SK-MEL-5 (cell line): ENCODE data around the gene NAA80. TPM values are rescaled to one million over a fixed set of nuclear protein-coding genes. Genes with fewer than 3 reads are reported as not detected.
"Not testable (repeated sequence)": the region's sequence is repeated elsewhere in the genome, so short reads cannot be mapped to it uniquely, and the experiment has no call there.

Experiments
- DNase-seq: peaks from one replicate; pipeline ENCODE4 v3.0.0-alpha.2; 2016; ENCODE audit warnings: low read depth, low spot score
- in situ Hi-C: cut with HindIII; loops from 2 replicates; pipeline ENCODE4 v1.10.0; 2016; ENCODE audit warnings: low sequenced_read_pairs, high pct_unique_total_duplicates, low pct_unique_long_range_greater_than_20kb
- total RNA-seq: library from RNA; depleted of rRNA; stranded (reverse); fragments of >200 nt; shearing (Covaris generic); gene quantifications from 2 replicates; pipeline ENCODE4 v1.2.3, GENCODE V29; 2014

Gene NAA80
- total RNA-seq, 1 experiment from 2014 or later, result 4.6 TPM

- in situ Hi-C loops, result no loop called here
These were observed 30.9 kb downstream of the NAA80 start for GRCh38 chr3:50268276-50268675.

GRCh38 chr3:50267280-50267913 lies 31.8 kb downstream of the NAA80 start:
- in situ Hi-C loops, result no loop called here
- DNase-seq, result no peak

More at GRCh38 chr3:50268276-50268675, 30.9 kb downstream of the NAA80 start:
- DNase-seq, result no peak

DNA sequence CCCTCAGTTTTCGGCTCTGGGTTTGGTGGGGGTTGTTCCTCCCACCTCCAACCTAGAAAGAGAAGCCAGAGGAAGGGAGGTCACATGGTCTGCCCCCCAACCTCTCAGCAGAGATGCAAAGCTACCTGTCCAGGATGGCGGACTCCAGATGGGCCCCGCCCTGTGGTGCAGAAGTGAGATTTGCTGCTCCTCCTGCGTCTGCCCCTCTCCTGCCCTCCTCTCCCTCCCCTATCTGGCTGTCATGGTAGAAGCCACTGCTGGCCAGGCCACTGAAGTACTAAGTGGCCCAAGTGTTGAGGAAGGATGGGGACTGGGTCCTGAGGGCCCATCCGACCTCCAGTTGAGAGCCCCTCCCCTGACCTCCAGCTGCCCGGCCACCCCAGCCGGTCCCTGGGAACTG lies 32.4 kb downstream of the NAA80 start:
- in situ Hi-C loops, result no loop called here
- DNase-seq, result no peak

GRCh38 chr3:50266017-50266416 lies 33.2 kb downstream of the NAA80 start:
- no peak for DNase-seq
- in situ Hi-C loops, result no loop called here

- in situ Hi-C loops, result no loop called here
These were observed 33.6 kb downstream of the NAA80 start for GRCh38 chr3:50265571-50265970.

GRCh38 chr3:50264964-50265485 lies 34.2 kb downstream of the NAA80 start:
- DNase-seq, result no peak
- in situ Hi-C loops, result no loop called here

More at GRCh38 chr3:50265571-50265970, 33.6 kb downstream of the NAA80 start:
- DNase-seq, result no peak

DNA sequence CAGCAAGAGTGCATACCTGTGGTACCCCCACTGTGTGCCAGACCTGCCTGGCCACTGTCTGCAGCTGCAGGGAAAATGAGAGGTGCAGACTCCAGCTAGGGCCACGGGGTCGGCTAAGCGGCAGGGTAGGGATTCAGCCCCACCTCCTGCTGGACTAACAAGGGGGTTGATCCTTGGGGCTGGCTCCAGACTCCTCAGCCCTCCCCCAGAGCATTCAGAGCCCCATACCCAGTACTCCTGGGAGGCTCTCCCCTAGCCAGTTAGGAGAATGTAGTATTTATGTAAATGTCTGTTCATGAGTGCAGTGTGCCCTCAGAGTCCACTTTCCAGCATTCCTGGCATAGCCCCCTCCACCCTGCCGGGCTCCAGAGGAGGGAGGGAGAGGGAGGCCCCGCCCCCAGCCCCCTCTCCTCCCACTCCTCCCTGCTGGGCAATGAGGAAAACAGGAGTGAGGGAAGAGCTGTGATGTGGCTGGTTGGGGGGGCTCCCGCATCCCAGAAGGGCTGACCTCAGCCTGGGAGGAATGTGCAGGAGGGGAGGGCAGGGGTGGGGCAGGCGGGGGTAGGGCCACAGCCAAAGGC lies 34.7 kb downstream of the NAA80 start:
- in situ Hi-C loops, result no loop called here
- DNase-seq, result no peak

- no peak for DNase-seq
- in situ Hi-C loops, result no loop called here
These were observed 35.5 kb downstream of the NAA80 start for GRCh38 chr3:50263478-50264382.

GRCh38 chr3:50262778-50263177 lies 36.4 kb downstream of the NAA80 start:
- in situ Hi-C loops, result no loop called here
- no peak for DNase-seq

GRCh38 chr3:50262200-50262599 lies 37.0 kb downstream of the NAA80 start:
- in situ Hi-C loops, DNase-seq: not testable (repeated sequence)

DNA sequence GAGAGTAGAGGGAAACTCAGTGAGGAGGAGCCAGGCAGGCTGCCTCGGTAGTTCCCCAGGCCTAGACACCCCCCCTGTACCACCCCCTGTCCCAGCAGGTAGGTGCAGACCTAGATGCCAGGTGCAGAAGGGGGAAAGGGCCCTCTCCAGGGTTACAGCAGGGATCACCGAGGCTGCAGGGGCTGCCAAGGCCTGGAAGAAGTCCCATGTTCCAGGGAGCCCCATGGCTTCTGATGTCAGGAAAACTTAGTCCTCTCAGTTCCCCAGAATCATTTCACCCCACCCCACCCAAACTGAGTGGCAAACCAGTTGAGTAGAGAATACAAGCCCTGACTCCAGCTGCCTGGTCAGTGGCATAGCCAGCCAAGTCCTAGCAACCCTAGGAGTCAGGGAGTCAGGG lies 37.7 kb downstream of the NAA80 start:
- in situ Hi-C loops, result no loop called here
- DNase-seq, result no peak

DNA sequence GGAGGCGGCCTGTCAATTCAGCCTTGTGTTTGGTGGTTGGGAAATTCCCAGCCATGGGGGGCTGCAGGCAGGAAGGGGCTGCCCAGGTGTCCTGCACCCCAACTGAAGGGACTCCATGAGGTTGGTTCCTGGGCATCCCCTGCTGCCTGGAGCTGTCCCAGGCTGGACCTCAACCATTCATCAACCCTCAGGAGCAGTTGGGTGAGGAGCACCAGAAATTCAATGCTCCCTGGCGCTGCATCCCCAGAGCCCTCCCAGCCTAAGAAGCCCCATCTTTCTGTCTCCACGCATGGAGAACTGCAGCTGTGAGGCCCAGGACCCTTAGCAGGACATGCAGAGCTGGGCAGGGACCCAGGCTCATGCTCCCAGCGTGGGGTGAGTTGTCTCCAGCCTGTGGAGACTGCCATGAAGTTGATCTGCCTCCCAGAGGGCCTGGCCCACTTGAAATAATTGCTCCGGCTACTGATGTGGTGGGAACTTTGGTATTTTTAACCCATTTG lies 38.2 kb downstream of the NAA80 start:
- in situ Hi-C loops, result no loop called here
- no peak for DNase-seq

GRCh38 chr3:50260027-50260941 lies 38.9 kb downstream of the NAA80 start:
- DNase-seq, result peak; percentile 94

GRCh38 chr3:50259432-50260026 lies 39.7 kb downstream of the NAA80 start:
- in situ Hi-C loops, result no loop called here
- no peak for DNase-seq

More at GRCh38 chr3:50260027-50260941, 38.9 kb downstream of the NAA80 start:
- in situ Hi-C loops, result no loop called here

DNA sequence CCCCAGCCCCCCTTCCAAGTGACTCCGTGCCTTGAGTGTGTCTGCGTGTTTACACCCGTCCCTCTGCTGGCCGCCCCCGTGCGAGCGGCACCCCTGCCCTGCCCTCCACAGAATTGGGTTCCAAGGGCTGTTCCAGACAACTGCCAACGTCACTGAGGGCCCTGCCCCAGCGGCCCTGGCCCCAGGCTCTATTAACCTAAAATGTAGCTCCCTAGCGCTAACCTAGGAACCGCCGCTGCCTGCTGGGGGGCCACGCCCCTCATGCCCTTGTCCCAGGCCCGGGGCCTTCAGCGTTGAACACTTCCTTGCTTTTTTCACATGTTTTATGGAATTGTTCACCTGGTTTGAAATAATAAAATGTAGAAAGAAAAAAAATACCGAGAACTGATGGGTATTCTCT lies 40.2 kb downstream of the NAA80 start:
- in situ Hi-C loops, result no loop called here
- DNase-seq, result no peak

GRCh38 chr3:50258029-50258680 lies 41.0 kb downstream of the NAA80 start:
- in situ Hi-C loops, result no loop called here
- DNase-seq, result no peak
